ENCODE measurements around the gene FOXC2.

The FOXC2 gene

DNA sequence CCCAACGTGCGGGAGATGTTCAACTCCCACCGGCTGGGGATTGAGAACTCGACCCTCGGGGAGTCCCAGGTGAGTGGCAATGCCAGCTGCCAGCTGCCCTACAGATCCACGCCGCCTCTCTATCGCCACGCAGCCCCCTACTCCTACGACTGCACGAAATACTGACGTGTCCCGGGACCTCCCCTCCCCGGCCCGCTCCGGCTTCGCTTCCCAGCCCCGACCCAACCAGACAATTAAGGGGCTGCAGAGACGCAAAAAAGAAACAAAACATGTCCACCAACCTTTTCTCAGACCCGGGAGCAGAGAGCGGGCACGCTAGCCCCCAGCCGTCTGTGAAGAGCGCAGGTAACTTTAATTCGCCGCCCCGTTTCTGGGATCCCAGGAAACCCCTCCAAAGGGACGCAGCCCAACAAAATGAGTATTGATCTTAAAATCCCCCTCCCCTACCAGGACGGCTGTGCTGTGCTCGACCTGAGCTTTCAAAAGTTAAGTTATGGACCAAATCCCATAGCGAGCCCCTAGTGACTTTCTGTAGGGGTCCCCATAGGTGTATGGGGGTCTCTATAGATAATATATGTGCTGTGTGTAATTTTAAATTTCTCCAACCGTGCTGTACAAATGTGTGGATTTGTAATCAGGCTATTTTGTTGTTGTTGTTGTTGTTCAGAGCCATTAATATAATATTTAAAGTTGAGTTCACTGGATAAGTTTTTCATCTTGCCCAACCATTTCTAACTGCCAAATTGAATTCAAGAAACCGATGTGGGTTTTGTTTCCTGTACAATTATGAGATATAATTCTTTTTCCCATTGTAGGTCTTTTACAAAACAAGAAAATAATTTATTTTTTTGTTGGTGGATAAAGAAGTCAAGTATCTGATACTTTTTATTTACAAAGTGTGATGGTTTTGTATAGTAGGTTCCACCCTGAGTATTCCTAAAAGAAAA lies 2.3 kb downstream of the FOXC2 start:
- H3K27me3 ChIP-seq (replicated peaks in 2 of 5; ENCODE audit: control insufficient read depth in 4 of 5, insufficient read depth in 5 of 5, low read length in 4 of 5) = peaks cover 27 to 100% (median 49%) of the 10 kb centered on the region in 5 experiments
- peaks cover 0 to 26% (median 7%) of the 10 kb centered on the region in 4 experiments for H3K4me1 ChIP-seq (ENCODE audit: control extremely low read depth in 1 of 4, control insufficient read depth in 4 of 4, insufficient read depth in 4 of 4, low read length in 3 of 4)
- H3K36me3 ChIP-seq (ENCODE audit: control insufficient read depth in 4 of 4, insufficient read depth in 4 of 4, low read length in 3 of 4) = no peaks in the 10 kb centered on the region
- no peak for DNase-seq
- WGBS (ENCODE audit: insufficient coverage) = 10% methylated on average over 24 of the region's 33 CpGs
- no peaks in the 10 kb centered on the region for H3K9me3 ChIP-seq (ENCODE audit: control extremely low read depth in 1 of 5, control insufficient read depth in 4 of 5, insufficient read depth in 2 of 5, low read depth in 1 of 5, low read length in 4 of 5)
- ChIA-PET POLR2A (no interaction called here), CTCF (no interaction called here)
- no peak overlapping the region for H3K4me3 ChIP-seq (ENCODE audit: control insufficient read depth in 1 of 7, extremely low read depth in 1 of 7, insufficient read depth in 4 of 7, low read depth in 2 of 7, low read length in 6 of 7)
- no peak overlapping the region for H3K27ac ChIP-seq (ENCODE audit: insufficient read depth in 1 of 2, low read depth in 1 of 2, low read length in 2 of 2, poor library complexity in 1 of 2, severe bottlenecking in 2 of 2)

DNA sequence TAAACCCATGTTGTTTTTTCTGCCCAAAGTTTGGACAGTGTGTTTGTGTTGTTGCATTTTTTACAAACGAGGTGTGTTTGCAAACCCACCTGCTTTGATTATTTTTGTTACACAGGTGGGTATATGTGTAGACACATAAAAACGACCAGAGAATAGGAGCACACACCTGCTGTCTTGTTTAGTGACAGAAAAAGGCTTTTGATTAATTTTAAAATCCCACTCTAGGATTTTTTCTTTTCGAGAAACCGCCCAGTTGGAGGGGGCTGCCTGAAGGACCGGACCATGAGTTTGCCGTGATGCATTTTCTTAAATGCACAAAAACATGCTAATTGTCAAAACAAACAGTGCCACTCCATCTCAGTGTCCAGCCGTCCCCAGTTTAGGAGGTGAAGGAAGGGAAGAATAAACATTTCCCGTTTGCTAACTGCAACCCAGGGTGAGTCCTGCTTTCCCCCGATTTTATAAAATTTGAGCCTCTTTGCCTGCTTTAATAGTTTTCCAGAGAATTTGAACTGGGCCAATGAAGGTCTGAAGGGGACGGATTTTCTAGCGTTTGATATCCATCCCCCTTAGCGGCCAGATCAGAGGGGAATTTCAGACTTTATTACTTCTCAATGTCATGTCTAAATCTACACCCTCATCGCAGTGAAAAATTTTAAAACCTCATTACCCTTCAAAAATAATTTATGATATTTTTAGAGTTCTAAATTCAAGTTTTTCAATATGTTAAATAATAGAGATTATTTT lies 3.2 kb downstream of the FOXC2 start:
- peaks cover 0 to 22% (median 4%) of the 10 kb centered on the region in 4 experiments for H3K4me1 ChIP-seq (ENCODE audit: control extremely low read depth in 1 of 4, control insufficient read depth in 4 of 4, insufficient read depth in 4 of 4, low read length in 3 of 4)
- CTCF ChIA-PET = no interaction called here
- no peak overlapping the region for H3K27ac ChIP-seq (ENCODE audit: insufficient read depth in 1 of 2, low read depth in 1 of 2, low read length in 2 of 2, poor library complexity in 1 of 2, severe bottlenecking in 2 of 2)
- DNase-seq = no peak
- POLR2A ChIA-PET = no interaction called here
- no peaks in the 10 kb centered on the region for H3K36me3 ChIP-seq (ENCODE audit: control insufficient read depth in 4 of 4, insufficient read depth in 4 of 4, low read length in 3 of 4)
- H3K4me3 ChIP-seq (ENCODE audit: control insufficient read depth in 1 of 7, extremely low read depth in 1 of 7, insufficient read depth in 4 of 7, low read depth in 2 of 7, low read length in 6 of 7) = no peak overlapping the region
- H3K27me3 ChIP-seq (replicated peaks in 2 of 5; ENCODE audit: control insufficient read depth in 4 of 5, insufficient read depth in 5 of 5, low read length in 4 of 5) = peaks cover 23 to 100% (median 48%) of the 10 kb centered on the region in 5 experiments
- WGBS (ENCODE audit: insufficient coverage) = 87% methylated on average over 8 of the region's 13 CpGs
- no peaks in the 10 kb centered on the region for H3K9me3 ChIP-seq (ENCODE audit: control extremely low read depth in 1 of 5, control insufficient read depth in 4 of 5, insufficient read depth in 2 of 5, low read depth in 1 of 5, low read length in 4 of 5)

DNA sequence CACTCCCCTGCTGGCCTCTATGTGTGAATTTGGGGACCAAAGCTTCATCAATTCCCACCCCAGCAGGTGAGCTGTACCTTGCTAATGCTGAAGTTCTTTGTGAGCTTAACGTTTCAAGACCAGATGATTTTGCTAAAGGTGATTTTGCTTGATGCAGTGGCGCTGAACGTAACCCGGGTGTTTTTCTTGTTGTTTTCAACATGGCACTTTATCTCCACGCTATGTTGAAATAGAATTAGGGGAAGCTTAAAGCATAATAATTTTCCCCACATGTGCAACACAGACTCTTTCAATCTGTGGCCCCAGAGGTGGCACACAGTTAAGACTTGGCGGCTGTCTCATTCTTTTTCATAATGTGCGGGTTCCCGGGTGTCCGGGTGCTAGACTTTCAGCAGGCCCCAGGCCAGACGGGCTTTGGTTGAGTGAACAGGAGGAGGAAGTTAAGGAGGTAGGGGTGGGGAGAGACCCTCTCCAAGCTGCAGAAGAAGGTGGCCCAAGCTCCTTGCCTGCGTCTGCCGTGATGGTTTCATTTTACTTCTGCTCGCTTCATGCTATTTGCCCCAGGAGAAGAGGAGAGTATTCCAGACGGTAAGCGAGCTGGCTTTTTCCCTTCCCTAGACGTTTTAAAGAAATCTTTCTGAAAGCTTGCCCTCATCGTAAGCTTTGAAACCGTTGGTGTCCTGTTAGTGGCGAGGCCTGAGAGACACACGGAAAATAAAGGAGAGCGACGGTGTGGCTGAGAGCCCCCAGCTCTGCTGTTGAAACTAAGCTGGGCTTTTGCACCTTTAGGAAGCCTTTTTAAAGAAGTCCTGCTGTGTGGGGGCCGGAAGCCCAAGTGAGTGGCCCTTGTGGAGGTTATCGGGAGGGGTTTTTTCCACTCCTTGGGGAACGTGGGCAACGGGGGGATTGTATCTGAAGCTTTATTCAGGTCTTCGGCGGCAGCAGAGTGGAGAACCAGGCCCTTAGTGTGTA lies 4.2 kb downstream of the FOXC2 start:
- Histone ChIP-seq H3K36me3 (ENCODE audit: control insufficient read depth in 4 of 4, insufficient read depth in 4 of 4, low read length in 3 of 4) (no peaks in the 10 kb centered on the region), H3K9me3 (ENCODE audit: control extremely low read depth in 1 of 5, control insufficient read depth in 4 of 5, insufficient read depth in 2 of 5, low read depth in 1 of 5, low read length in 4 of 5) (no peaks in the 10 kb centered on the region), H3K27ac (ENCODE audit: insufficient read depth in 1 of 2, low read depth in 1 of 2, low read length in 2 of 2, poor library complexity in 1 of 2, severe bottlenecking in 2 of 2) (no peak overlapping the region), H3K27me3 (replicated peaks in 2 of 5; ENCODE audit: control insufficient read depth in 4 of 5, insufficient read depth in 5 of 5, low read length in 4 of 5) (peaks cover 19 to 100% (median 46%) of the 10 kb centered on the region in 5 experiments), H3K4me3 (ENCODE audit: control insufficient read depth in 1 of 7, extremely low read depth in 1 of 7, insufficient read depth in 4 of 7, low read depth in 2 of 7, low read length in 6 of 7) (peak overlapping the region in 1 of 7 experiments; percentile 4), H3K4me1 (ENCODE audit: control extremely low read depth in 1 of 4, control insufficient read depth in 4 of 4, insufficient read depth in 4 of 4, low read length in 3 of 4) (peaks cover 0 to 23% (median 6%) of the 10 kb centered on the region in 4 experiments)
- no peak for DNase-seq
- POLR2A ChIA-PET = no interaction called here
- WGBS (ENCODE audit: insufficient coverage) = 82% methylated on average over 25 of the region's 28 CpGs
- CTCF ChIA-PET = interaction anchor here (0.8 kb wide), 1 partner anchor 492 kb away, joined by 3 read pairs; no protein-coding TSS in a partner anchor

DNA sequence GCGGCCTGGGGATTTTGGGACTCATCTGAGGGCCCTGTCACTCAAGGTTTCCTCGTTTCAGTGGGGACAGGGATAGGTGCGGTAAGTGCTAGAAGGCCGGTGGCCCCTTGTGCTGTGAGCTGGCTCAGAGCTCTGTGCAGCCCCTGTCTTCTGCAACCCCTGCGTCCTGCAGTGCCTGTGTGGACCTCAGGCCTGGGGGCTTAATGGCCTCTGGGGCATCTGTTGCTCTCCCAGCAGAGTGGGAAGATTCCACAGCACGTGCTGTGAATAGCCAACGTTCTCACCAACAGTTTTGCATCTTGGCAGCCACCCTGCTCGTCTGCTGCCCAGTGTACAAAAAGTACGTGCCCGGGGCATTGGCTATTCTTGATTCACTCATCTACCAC lies 4.9 kb downstream of the FOXC2 start:
- peaks cover 15 to 100% (median 48%) of the 10 kb centered on the region in 5 experiments for H3K27me3 ChIP-seq (replicated peaks in 2 of 5; ENCODE audit: control insufficient read depth in 4 of 5, insufficient read depth in 5 of 5, low read length in 4 of 5)
- no peak overlapping the region for H3K4me3 ChIP-seq (ENCODE audit: control insufficient read depth in 1 of 7, extremely low read depth in 1 of 7, insufficient read depth in 4 of 7, low read depth in 2 of 7, low read length in 6 of 7)
- no peak for DNase-seq
- no peaks in the 10 kb centered on the region for H3K36me3 ChIP-seq (ENCODE audit: control insufficient read depth in 4 of 4, insufficient read depth in 4 of 4, low read length in 3 of 4)
- ChIA-PET POLR2A (no interaction called here), CTCF (interaction anchor here (0.8 kb wide), 1 partner anchor 492 kb away, joined by 3 read pairs; no protein-coding TSS in a partner anchor)
- peaks cover 0 to 24% (median 10%) of the 10 kb centered on the region in 4 experiments for H3K4me1 ChIP-seq (ENCODE audit: control extremely low read depth in 1 of 4, control insufficient read depth in 4 of 4, insufficient read depth in 4 of 4, low read length in 3 of 4)
- 96% methylated on average over 6 of the region's 10 CpGs for WGBS (ENCODE audit: insufficient coverage)
- no peaks in the 10 kb centered on the region for H3K9me3 ChIP-seq (ENCODE audit: control extremely low read depth in 1 of 5, control insufficient read depth in 4 of 5, insufficient read depth in 2 of 5, low read depth in 1 of 5, low read length in 4 of 5)
- no peak overlapping the region for H3K27ac ChIP-seq (ENCODE audit: insufficient read depth in 1 of 2, low read depth in 1 of 2, low read length in 2 of 2, poor library complexity in 1 of 2, severe bottlenecking in 2 of 2)

DNA sequence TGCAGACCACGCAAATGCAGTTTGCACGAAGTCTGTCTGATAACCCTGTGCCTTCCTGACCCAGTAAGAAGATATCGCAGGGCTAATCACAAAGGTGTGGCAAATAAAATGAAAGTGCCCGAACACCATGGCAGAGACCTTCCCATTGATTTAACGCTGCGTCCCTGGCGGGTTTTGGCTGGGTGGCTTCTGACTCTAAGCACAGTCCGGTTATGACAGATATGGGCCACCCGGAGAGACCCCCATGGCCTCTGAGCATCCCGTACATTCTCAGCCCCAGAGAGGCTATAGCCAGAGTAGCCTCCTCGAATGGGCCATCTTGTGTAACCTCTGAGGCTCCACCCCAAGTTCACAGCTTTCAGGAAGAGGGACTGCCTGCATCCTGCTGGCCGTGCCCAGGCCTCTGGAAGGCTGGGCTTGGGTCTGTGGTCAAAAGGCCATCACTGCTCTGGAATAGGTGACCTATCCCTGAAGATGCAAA lies 5.5 kb downstream of the FOXC2 start:
- 88% methylated on average over 12 of the region's 12 CpGs for WGBS (ENCODE audit: insufficient coverage)
- POLR2A ChIA-PET = no interaction called here
- CTCF ChIA-PET = no interaction called here

DNA sequence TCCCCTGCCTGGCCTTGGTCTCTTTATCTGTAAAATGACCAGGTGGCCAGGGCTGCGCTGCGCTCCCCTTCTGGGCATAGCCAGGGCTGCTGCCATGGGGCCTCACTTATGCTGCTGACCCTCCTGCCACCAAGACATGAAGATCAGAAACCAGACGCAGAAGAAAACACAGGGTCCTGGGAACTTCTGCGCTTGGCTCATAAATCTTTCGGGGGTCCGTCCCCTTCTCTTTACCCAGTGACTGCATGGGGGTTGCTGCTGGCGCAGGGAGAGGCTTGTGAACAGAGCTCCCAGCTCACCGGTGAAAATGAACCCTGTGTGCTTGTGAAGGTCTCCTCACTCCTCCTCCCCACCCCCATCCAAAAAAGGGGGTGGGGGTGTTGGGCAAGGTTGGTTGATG lies 6.0 kb downstream of the FOXC2 start:
- DNase-seq = no peak
- H3K9me3 ChIP-seq (ENCODE audit: control extremely low read depth in 1 of 5, control insufficient read depth in 4 of 5, insufficient read depth in 2 of 5, low read depth in 1 of 5, low read length in 4 of 5) = no peaks in the 10 kb centered on the region
- no peak overlapping the region for H3K27ac ChIP-seq (ENCODE audit: insufficient read depth in 1 of 2, low read depth in 1 of 2, low read length in 2 of 2, poor library complexity in 1 of 2, severe bottlenecking in 2 of 2)
- 90% methylated on average over 6 of the region's 8 CpGs for WGBS (ENCODE audit: insufficient coverage)
- ChIA-PET POLR2A (no interaction called here), CTCF (interaction anchor here (1.0 kb wide), 1 partner anchor 8 kb away, joined by 5 read pairs; no protein-coding TSS in a partner anchor)
- no peaks in the 10 kb centered on the region for H3K36me3 ChIP-seq (ENCODE audit: control insufficient read depth in 4 of 4, insufficient read depth in 4 of 4, low read length in 3 of 4)
- H3K27me3 ChIP-seq (replicated peaks in 2 of 5; ENCODE audit: control insufficient read depth in 4 of 5, insufficient read depth in 5 of 5, low read length in 4 of 5) = peaks cover 15 to 100% (median 53%) of the 10 kb centered on the region in 5 experiments
- H3K4me1 ChIP-seq (ENCODE audit: control extremely low read depth in 1 of 4, control insufficient read depth in 4 of 4, insufficient read depth in 4 of 4, low read length in 3 of 4) = peaks cover 0 to 16% (median 11%) of the 10 kb centered on the region in 4 experiments
- no peak overlapping the region for H3K4me3 ChIP-seq (ENCODE audit: control insufficient read depth in 1 of 7, extremely low read depth in 1 of 7, insufficient read depth in 4 of 7, low read depth in 2 of 7, low read length in 6 of 7)

More for the DNA sequence above, 5.5 kb downstream of the FOXC2 start:
- Histone ChIP-seq H3K27ac (ENCODE audit: insufficient read depth in 1 of 2, low read depth in 1 of 2, low read length in 2 of 2, poor library complexity in 1 of 2, severe bottlenecking in 2 of 2) (no peak overlapping the region), H3K27me3 (replicated peaks in 2 of 5; ENCODE audit: control insufficient read depth in 4 of 5, insufficient read depth in 5 of 5, low read length in 4 of 5) (peaks cover 15 to 100% (median 50%) of the 10 kb centered on the region in 5 experiments), H3K9me3 (ENCODE audit: control extremely low read depth in 1 of 5, control insufficient read depth in 4 of 5, insufficient read depth in 2 of 5, low read depth in 1 of 5, low read length in 4 of 5) (no peaks in the 10 kb centered on the region), H3K4me3 (ENCODE audit: control insufficient read depth in 1 of 7, extremely low read depth in 1 of 7, insufficient read depth in 4 of 7, low read depth in 2 of 7, low read length in 6 of 7) (no peak overlapping the region), H3K4me1 (ENCODE audit: control extremely low read depth in 1 of 4, control insufficient read depth in 4 of 4, insufficient read depth in 4 of 4, low read length in 3 of 4) (peaks cover 0 to 19% (median 11%) of the 10 kb centered on the region in 4 experiments), H3K36me3 (ENCODE audit: control insufficient read depth in 4 of 4, insufficient read depth in 4 of 4, low read length in 3 of 4) (no peaks in the 10 kb centered on the region)
- no peak for DNase-seq
